Esophagus muscularis mucosa (tissue), 3 donors: ENCODE data around the gene TBATA.

ENCODE experiments used
- CTCF ChIP-seq, 3 experiments: fragments of 200-600 bp in 2 of 3; fragments of 450-650 bp in 1 of 3; sonication (generic) in 2 of 3; IDR thresholded peaks; one replicate each; pipeline ENCODE4 v1.5.1; 2017 to 2019; ENCODE audit warnings: antibody characterized with exemption in 3 of 3, mild to moderate bottlenecking in 2 of 3, moderate library complexity in 1 of 3
- POLR2A ChIP-seq: fragments of 450-650 bp; IDR thresholded peaks from one replicate; pipeline ENCODE4 v1.6.1; 2017; ENCODE audit warnings: antibody characterized with exemption, moderate library complexity, mild to moderate bottlenecking, low read depth
- POLR2AphosphoS5 ChIP-seq, 2 donors: sonication (generic); formaldehyde crosslinking; IDR thresholded peaks; one replicate each; pipeline ENCODE4 v1.6.1; 2017; ENCODE audit warnings: antibody characterized with exemption in 2 of 2

- TF ChIP-seq CTCF (IDR thresholded peaks at IDR 0.05) (no peak), POLR2AphosphoS5 (IDR thresholded peaks at IDR 0.05) (no peak), POLR2A (no peak)
Measured at GRCh38 chr10:70827086-70827757, 42.0 kb upstream of the TBATA start.
